HEK293 (cell line): ENCODE measurements around the gene CGGBP1.
A peak's percentile ranks its signal among the peaks of the same experiment; 100 is the strongest.

Experiments
- IKZF3 ChIP-seq: fragments of 450-650 bp; IDR thresholded peaks from 2 replicates; pipeline ENCODE4 v1.5.0; 2018; ENCODE audit warnings: missing biosample characterization, mild to moderate bottlenecking, missing genetic modification characterization, moderate library complexity
- KLF7 ChIP-seq: fragments of 450-650 bp; formaldehyde crosslinking; IDR thresholded peaks from 2 replicates; pipeline ENCODE4 v1.5.1; 2016; ENCODE audit warnings: missing biosample characterization, missing genetic modification characterization, borderline replicate concordance
- OSR2 ChIP-seq: fragments of 450-650 bp; formaldehyde crosslinking; IDR thresholded peaks from 2 replicates; pipeline ENCODE4 v1.5.1; 2016; ENCODE audit warnings: missing biosample characterization, missing genetic modification characterization
- PBX3 ChIP-seq: sonication (generic); formaldehyde crosslinking; IDR thresholded peaks from 2 replicates; pipeline ENCODE4 v1.8.1; 2022; ENCODE audit warnings: mild to moderate bottlenecking, moderate library complexity, missing genetic modification reagents
- ZFHX2 ChIP-seq: fragments of 450-650 bp; formaldehyde crosslinking; conservative IDR thresholded peaks from 2 replicates; pipeline ENCODE4 v1.5.1; 2016; ENCODE audit warnings: missing biosample characterization, missing genetic modification characterization
- ZNF10 ChIP-seq: fragments of 450-650 bp; formaldehyde crosslinking; IDR thresholded peaks from 2 replicates; pipeline ENCODE4 v1.5.1; 2017; ENCODE audit warnings: missing biosample characterization, missing genetic modification characterization
- ZNF132 ChIP-seq: fragments of 450-650 bp; formaldehyde crosslinking; IDR thresholded peaks from 2 replicates; pipeline ENCODE4 v1.5.1; 2017; ENCODE audit warnings: missing biosample characterization, missing genetic modification characterization, borderline replicate concordance
- ZNF140 ChIP-seq: fragments of 450-650 bp; formaldehyde crosslinking; IDR thresholded peaks from 2 replicates; pipeline ENCODE4 v1.5.1; 2016; ENCODE audit warnings: missing biosample characterization, missing genetic modification characterization
- ZNF146 ChIP-seq: fragments of 450-650 bp; formaldehyde crosslinking; IDR thresholded peaks from 2 replicates; pipeline ENCODE4 v1.5.1; 2016; ENCODE audit warnings: missing biosample characterization, missing genetic modification characterization
- ZNF148 ChIP-seq: fragments of 450-650 bp; formaldehyde crosslinking; IDR thresholded peaks from 2 replicates; pipeline ENCODE4 v1.5.0; 2017; ENCODE audit warnings: missing biosample characterization, missing genetic modification characterization, borderline replicate concordance
- ZNF155 ChIP-seq: fragments of 450-650 bp; formaldehyde crosslinking; IDR thresholded peaks from 2 replicates; pipeline ENCODE4 v1.5.1; 2016; ENCODE audit warnings: missing biosample characterization, missing genetic modification characterization
- ZNF324 ChIP-seq: fragments of 450-650 bp; formaldehyde crosslinking; IDR thresholded peaks from 2 replicates; pipeline ENCODE4 v1.5.1; 2016; ENCODE audit warnings: missing biosample characterization, missing genetic modification characterization
- ZNF354C ChIP-seq: fragments of 450-650 bp; formaldehyde crosslinking; IDR thresholded peaks from 2 replicates; pipeline ENCODE4 v1.5.1; 2016; ENCODE audit warnings: missing biosample characterization, missing genetic modification characterization, low read depth, borderline replicate concordance
- ZNF391 ChIP-seq: fragments of 450-650 bp; formaldehyde crosslinking; IDR thresholded peaks from 2 replicates; pipeline ENCODE4 v1.5.1; 2016; ENCODE audit warnings: low read depth, missing biosample characterization, missing genetic modification characterization, borderline replicate concordance
- ZNF394 ChIP-seq: fragments of 450-650 bp; formaldehyde crosslinking; IDR thresholded peaks from 2 replicates; pipeline ENCODE4 v1.5.1; 2016; ENCODE audit warnings: missing biosample characterization, missing genetic modification characterization, mild to moderate bottlenecking, moderate library complexity, borderline replicate concordance
- ZNF404 ChIP-seq: fragments of 450-650 bp; formaldehyde crosslinking; IDR thresholded peaks from 2 replicates; pipeline ENCODE4 v1.5.1; 2017; ENCODE audit warnings: missing biosample characterization, missing genetic modification characterization
- ZNF426 ChIP-seq: fragments of 450-650 bp; formaldehyde crosslinking; IDR thresholded peaks from 2 replicates; pipeline ENCODE4 v1.5.1; 2017; ENCODE audit warnings: missing biosample characterization, missing genetic modification characterization, mild to moderate bottlenecking, inconsistent platforms, moderate library complexity
- ZNF501 ChIP-seq: fragments of 450-650 bp; formaldehyde crosslinking; IDR thresholded peaks from 2 replicates; pipeline ENCODE4 v1.5.1; 2016; ENCODE audit warnings: missing biosample characterization, missing genetic modification characterization
- ZNF513 ChIP-seq: fragments of 450-650 bp; IDR thresholded peaks from 2 replicates; pipeline ENCODE4 v1.5.1; 2018; ENCODE audit warnings: missing biosample characterization, missing genetic modification characterization
- ZNF561 ChIP-seq: fragments of 450-650 bp; IDR thresholded peaks from 2 replicates; pipeline ENCODE4 v1.5.1; 2018; ENCODE audit warnings: missing biosample characterization, missing genetic modification characterization, borderline replicate concordance
- ZNF596 ChIP-seq: fragments of 450-650 bp; IDR thresholded peaks from 2 replicates; pipeline ENCODE4 v1.5.0; 2018; ENCODE audit warnings: missing biosample characterization, mild to moderate bottlenecking, missing genetic modification characterization, moderate library complexity
- ZNF624 ChIP-seq: fragments of 450-650 bp; formaldehyde crosslinking; IDR thresholded peaks from 2 replicates; pipeline ENCODE4 v1.5.1; 2017; ENCODE audit warnings: missing biosample characterization, missing genetic modification characterization
- ZNF645 ChIP-seq: fragments of 450-650 bp; formaldehyde crosslinking; IDR thresholded peaks from 2 replicates; pipeline ENCODE4; 2016; ENCODE audit warnings: missing biosample characterization, missing genetic modification characterization
- ZNF658 ChIP-seq: fragments of 450-650 bp; formaldehyde crosslinking; IDR thresholded peaks from 2 replicates; pipeline ENCODE4; 2016; ENCODE audit warnings: missing biosample characterization, missing genetic modification characterization
- ZNF670 ChIP-seq: fragments of 450-650 bp; formaldehyde crosslinking; IDR thresholded peaks from 2 replicates; pipeline ENCODE4 v1.5.1; 2016; ENCODE audit warnings: missing biosample characterization, missing genetic modification characterization, low read depth
- TF ChIP-seq, protein P1 (sequence below): fragments of 450-650 bp; formaldehyde crosslinking; IDR thresholded peaks from 2 replicates; pipeline ENCODE4 v1.5.1; 2017; ENCODE audit warnings: missing biosample characterization, missing genetic modification characterization
- TF ChIP-seq, protein P2 (sequence below): fragments of 450-650 bp; formaldehyde crosslinking; conservative IDR thresholded peaks from 2 replicates; pipeline ENCODE4 v1.5.1; 2016; ENCODE audit warnings: low read depth, missing biosample characterization, missing genetic modification characterization

CGGBP1 gene

DNA sequence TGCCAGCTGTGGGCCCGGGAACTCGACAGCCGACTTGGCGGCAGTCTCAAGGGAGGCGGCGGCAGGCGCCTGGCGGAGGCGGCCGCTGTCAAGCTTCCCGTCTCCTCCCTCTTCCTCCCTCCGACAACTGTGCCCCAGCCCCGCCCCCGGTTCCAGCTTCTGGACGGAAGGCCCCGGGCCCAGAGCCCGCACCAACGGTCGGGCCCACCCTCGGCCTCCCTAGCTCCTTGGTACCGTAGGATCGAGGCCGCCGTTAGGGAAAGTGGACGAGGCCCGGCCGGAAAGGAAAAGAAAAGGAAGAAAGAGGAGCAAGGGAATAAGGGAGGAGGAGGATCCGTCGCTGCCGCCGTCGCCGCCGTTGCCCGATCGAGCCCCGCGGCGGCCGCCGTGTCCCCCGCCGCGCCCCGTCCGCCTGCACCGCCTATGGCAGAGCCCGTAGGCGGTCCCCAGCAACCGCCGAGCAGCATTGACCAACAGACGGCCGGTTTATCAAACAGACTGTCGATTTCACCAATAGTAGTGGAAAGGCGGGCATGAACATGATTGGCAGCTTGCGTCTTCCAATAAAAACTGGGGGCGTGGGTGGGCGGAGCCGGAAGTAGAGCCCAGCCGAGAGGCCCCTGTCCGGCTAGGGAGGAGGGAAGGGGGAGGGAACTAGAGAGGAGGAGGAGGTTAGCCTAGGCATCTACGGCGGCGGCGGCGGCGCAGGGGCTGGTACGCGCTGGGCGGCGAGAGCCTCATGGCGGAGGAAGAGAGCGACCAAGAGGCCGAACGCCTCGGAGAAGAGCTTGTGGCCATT is at the start of gene CGGBP1, which contains the start of gene ZNF654 (continued):
- no peak for TF ChIP-seq ZNF148 (tag by site-specific recombination)
- TF ChIP-seq ZNF404, result no peak
- peak; percentile 52; the same call in 1 of the 2 replicates for TF ChIP-seq ZNF561 (tag by site-specific recombination)
- TF ChIP-seq ZNF513, result no peak
- no peak for TF ChIP-seq ZNF394 (tag by site-specific recombination)
- peak; percentile 71 for TF ChIP-seq IKZF3
- TF ChIP-seq PBX3 (CRISPR knock-in tag), result peak; percentile 93
- no peak for TF ChIP-seq ZNF426 (tag by site-specific recombination)
- TF ChIP-seq ZNF155 (tag by site-specific recombination), result no peak
- TF ChIP-seq ZNF391, result no peak
- peak; percentile 86; the same call in 1 of the 2 replicates for TF ChIP-seq KLF7 (tag by site-specific recombination)
- no peak for TF ChIP-seq ZNF132 (tag by site-specific recombination)
- TF ChIP-seq ZNF140 (tag by site-specific recombination), result no peak
- no peak for TF ChIP-seq ZNF596
- peak; percentile 85 for TF ChIP-seq ZFHX2 (tag by site-specific recombination)
- TF ChIP-seq ZNF324 (tag by site-specific recombination), result no peak
- TF ChIP-seq ZNF658 (tag by site-specific recombination), result no peak
- TF ChIP-seq, protein P1, sequence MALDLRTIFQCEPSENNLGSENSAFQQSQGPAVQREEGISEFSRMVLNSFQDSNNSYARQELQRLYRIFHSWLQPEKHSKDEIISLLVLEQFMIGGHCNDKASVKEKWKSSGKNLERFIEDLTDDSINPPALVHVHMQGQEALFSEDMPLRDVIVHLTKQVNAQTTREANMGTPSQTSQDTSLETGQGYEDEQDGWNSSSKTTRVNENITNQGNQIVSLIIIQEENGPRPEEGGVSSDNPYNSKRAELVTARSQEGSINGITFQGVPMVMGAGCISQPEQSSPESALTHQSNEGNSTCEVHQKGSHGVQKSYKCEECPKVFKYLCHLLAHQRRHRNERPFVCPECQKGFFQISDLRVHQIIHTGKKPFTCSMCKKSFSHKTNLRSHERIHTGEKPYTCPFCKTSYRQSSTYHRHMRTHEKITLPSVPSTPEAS, result no peak
- TF ChIP-seq ZNF10 (tag by site-specific recombination), result no peak
- TF ChIP-seq OSR2 (tag by site-specific recombination), result peak; percentile 46; the same call in 1 of the 2 replicates
- no peak for TF ChIP-seq ZNF670 (tag by site-specific recombination)
- TF ChIP-seq ZNF146, result no peak
- TF ChIP-seq, protein P2, sequence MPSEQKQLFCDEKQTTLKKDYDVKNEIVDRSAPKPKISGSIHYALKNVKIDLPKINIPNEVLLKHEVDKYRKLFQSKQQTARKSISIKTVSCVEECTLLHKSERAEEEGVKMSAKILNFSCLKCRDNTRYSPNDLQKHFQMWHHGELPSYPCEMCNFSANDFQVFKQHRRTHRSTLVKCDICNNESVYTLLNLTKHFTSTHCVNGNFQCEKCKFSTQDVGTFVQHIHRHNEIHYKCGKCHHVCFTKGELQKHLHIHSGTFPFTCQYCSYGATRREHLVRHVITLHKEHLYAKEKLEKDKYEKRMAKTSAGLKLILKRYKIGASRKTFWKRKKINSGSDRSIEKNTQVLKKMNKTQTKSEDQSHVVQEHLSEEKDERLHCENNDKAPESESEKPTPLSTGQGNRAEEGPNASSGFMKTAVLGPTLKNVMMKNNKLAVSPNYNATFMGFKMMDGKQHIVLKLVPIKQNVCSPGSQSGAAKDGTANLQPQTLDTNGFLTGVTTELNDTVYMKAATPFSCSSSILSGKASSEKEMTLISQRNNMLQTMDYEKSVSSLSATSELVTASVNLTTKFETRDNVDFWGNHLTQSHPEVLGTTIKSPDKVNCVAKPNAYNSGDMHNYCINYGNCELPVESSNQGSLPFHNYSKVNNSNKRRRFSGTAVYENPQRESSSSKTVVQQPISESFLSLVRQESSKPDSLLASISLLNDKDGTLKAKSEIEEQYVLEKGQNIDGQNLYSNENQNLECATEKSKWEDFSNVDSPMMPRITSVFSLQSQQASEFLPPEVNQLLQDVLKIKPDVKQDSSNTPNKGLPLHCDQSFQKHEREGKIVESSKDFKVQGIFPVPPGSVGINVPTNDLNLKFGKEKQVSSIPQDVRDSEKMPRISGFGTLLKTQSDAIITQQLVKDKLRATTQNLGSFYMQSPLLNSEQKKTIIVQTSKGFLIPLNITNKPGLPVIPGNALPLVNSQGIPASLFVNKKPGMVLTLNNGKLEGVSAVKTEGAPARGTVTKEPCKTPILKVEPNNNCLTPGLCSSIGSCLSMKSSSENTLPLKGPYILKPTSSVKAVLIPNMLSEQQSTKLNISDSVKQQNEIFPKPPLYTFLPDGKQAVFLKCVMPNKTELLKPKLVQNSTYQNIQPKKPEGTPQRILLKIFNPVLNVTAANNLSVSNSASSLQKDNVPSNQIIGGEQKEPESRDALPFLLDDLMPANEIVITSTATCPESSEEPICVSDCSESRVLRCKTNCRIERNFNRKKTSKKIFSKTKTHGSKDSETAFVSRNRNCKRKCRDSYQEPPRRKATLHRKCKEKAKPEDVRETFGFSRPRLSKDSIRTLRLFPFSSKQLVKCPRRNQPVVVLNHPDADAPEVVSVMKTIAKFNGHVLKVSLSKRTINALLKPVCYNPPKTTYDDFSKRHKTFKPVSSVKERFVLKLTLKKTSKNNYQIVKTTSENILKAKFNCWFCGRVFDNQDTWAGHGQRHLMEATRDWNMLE (tag by site-specific recombination), result no peak
- 0 out of 2 replicates have a peak, but pooled peaks have one; percentile 19 for TF ChIP-seq ZNF501 (tag by site-specific recombination)
- TF ChIP-seq ZNF645 (tag by site-specific recombination), result no peak
- TF ChIP-seq ZNF354C, result no peak
- no peak for TF ChIP-seq ZNF624 (tag by site-specific recombination)
